GM21786 (cell line): ENCODE data around the gene FGGY.

ENCODE experiments used
- ATAC-seq: cut with Tn5 transposase; IDR thresholded peaks from one replicate; pipeline ENCODE4 v1.9.1; 2021; ENCODE audit not compliant: unreplicated experiment

FGGY gene

GRCh38 chr1:59788825-59789224, 491.9 kb downstream of the FGGY start:
- ATAC-seq = no peak

GRCh38 chr1:59798600-59798999, 501.7 kb downstream of the FGGY start:
- no peak for ATAC-seq

- no peak for ATAC-seq
These were observed 506.7 kb downstream of the FGGY start for GRCh38 chr1:59803458-59804038.

- ATAC-seq = no peak
These were observed 507.4 kb downstream of the FGGY start for GRCh38 chr1:59804301-59804700.

- no peak for ATAC-seq
These were observed 508.7 kb downstream of the FGGY start for GRCh38 chr1:59805554-59805953.
